ENCODE data around the gene UCN3. TPM values are rescaled to one million over a fixed set of nuclear protein-coding genes. Genes with fewer than 3 reads are reported as not detected.

Gene UCN3
- polyA plus RNA-seq = not detected in 2 replicates

GRCh38 chr10:5364890-5365338 lies at the start of gene UCN3:
TSS of gene UCN3 (plus strand) at chr10:5364966. CDS start at chr10:5373721, 8,755 bp downstream.

GRCh38 chr10:5404208-5405041 lies 39.7 kb downstream of the UCN3 start, which contains the start of gene TUBAL3:
TSS of gene TUBAL3 (minus strand) at chr10:5404828. CDS start at chr10:5404792, 36 bp downstream.

GRCh38 chr10:5412277-5412941 lies 47.6 kb downstream of the UCN3 start, which contains the start of gene NET1:
TSS of gene NET1 (plus strand) at chr10:5412557. CDS start at chr10:5412693, 136 bp downstream.

Other genes with a start within 250 kb of the UCN3 start
- gene AKR1C8, start 179.8 kb upstream of the UCN3 start, polyA plus RNA-seq = not detected in 2 replicates
- not detected in 2 replicates for gene AKR1C4, start 168.1 kb upstream of the UCN3 start, polyA plus RNA-seq
- gene TUBAL3, start 39.9 kb downstream of the UCN3 start, polyA plus RNA-seq = not detected in 2 replicates
- gene NET1, start 47.6 kb downstream of the UCN3 start, polyA plus RNA-seq = 5.5 and 9.0 TPM in 2 replicates
- gene CALML5, start 134.6 kb downstream of the UCN3 start, polyA plus RNA-seq = not detected in 2 replicates
- 0.08 and 0.17 TPM in 2 replicates for gene CALML3, start 160.0 kb downstream of the UCN3 start, polyA plus RNA-seq

Data from Purkinje cell (primary cell).